ENCODE data around the gene PNMA8B.

PNMA8B gene

GRCh38 chr19:46472592-46472991 lies 23.1 kb downstream of the PNMA8B start:
- Histone ChIP-seq H3K9me3 (ENCODE audit: control insufficient read depth, insufficient read depth, low read depth, low read length) (no peaks in the 10 kb centered on the region), H3K36me3 (ENCODE audit: control insufficient read depth in 2 of 2, insufficient read depth in 1 of 2, low read length in 2 of 2) (peaks cover 0 to 17% of the 10 kb centered on the region in 2 experiments; a peak in 1 of 3 replicates), H3K4me1 (ENCODE audit: control insufficient read depth, insufficient read depth, low read length) (no peaks in the 10 kb centered on the region; the same call in 1 of the 2 replicates), H3K4me3 (ENCODE audit: low read depth, low read length) (no peak overlapping the region), H3K27ac (ENCODE audit: extremely low read depth, low read depth, low read length) (no peak overlapping the region)
- CTCF ChIA-PET, result interaction anchor here (0.8 to 1.3 kb wide), 2 partner anchors 12 to 70 kb away, joined by 3 to 4 read pairs; no protein-coding TSS in a partner anchor
- TF ChIP-seq SP7 (tag by site-specific recombination; IDR thresholded peaks at IDR 0.05) (0 out of 2 replicates have a peak, but pooled peaks have one; percentile 24), ZNF211 (tag by site-specific recombination; IDR thresholded peaks at IDR 0.05; ENCODE audit: low read depth) (no peak)
- POLR2A ChIA-PET, result interaction anchor here (0.6 to 2.0 kb wide), 2 partner anchors 59 to 147 kb away, joined by 3 to 5 read pairs; partner anchors contain the start of gene CCDC8

GRCh38 chr19:46471811-46472543 lies 23.7 kb downstream of the PNMA8B start:
- TF ChIP-seq PRDM10 (tag by site-specific recombination; IDR thresholded peaks at IDR 0.05) (no peak), ZBTB10 (tag by site-specific recombination; IDR thresholded peaks at IDR 0.05) (no peak), BCL6B (tag by site-specific recombination; IDR thresholded peaks at IDR 0.05) (no peak), ZNF571 (tag by site-specific recombination; IDR thresholded peaks at IDR 0.05) (no peak), ZNF214 (tag by site-specific recombination; IDR thresholded peaks at IDR 0.05; ENCODE audit: borderline replicate concordance) (no peak), MYNN (tag by site-specific recombination; IDR thresholded peaks at IDR 0.05; ENCODE audit: borderline replicate concordance) (no peak), ZNF2 (tag by site-specific recombination; IDR thresholded peaks at IDR 0.05) (no peak), ZNF514 (tag by site-specific recombination; IDR thresholded peaks at IDR 0.05) (no peak), ZNF157 (tag by site-specific recombination; IDR thresholded peaks at IDR 0.05) (no peak), ZNF146 (tag by site-specific recombination; IDR thresholded peaks at IDR 0.05) (no peak), ZNF202 (tag by site-specific recombination; IDR thresholded peaks at IDR 0.05; ENCODE audit: borderline replicate concordance) (no peak)
- H3K27ac ChIP-seq (ENCODE audit: extremely low read depth, low read depth, low read length), result no peak overlapping the region
- H3K9me3 ChIP-seq (ENCODE audit: control insufficient read depth, insufficient read depth, low read depth, low read length), result no peaks in the 10 kb centered on the region
- H3K4me1 ChIP-seq (ENCODE audit: control insufficient read depth, insufficient read depth, low read length), result no peaks in the 10 kb centered on the region; the same call in 1 of the 2 replicates
- CTCF ChIA-PET, result interaction anchor here (0.6 to 0.8 kb wide), 2 partner anchors 27 to 69 kb away, joined by 4 to 6 read pairs; no protein-coding TSS in a partner anchor
- POLR2A ChIA-PET, result interaction anchor here (0.5 kb wide), 1 partner anchor 71 kb away, joined by 4 read pairs; no protein-coding TSS in a partner anchor
- peaks cover 0 to 22% of the 10 kb centered on the region in 2 experiments; a peak in 2 of 3 replicates for H3K36me3 ChIP-seq (ENCODE audit: control insufficient read depth in 2 of 2, insufficient read depth in 1 of 2, low read length in 2 of 2)
- no peak overlapping the region; the same call in 1 of the 2 replicates for H3K4me3 ChIP-seq (ENCODE audit: low read depth, low read length)

Measured in HEK293 (cell line).